GM23248 (cell line): Measurements from ENCODE around the gene FCRLB.

ENCODE experiments used
- EZH2 ChIP-seq: fragments of 200-600 bp; sonication (generic); IDR thresholded peaks from 2 replicates; pipeline ENCODE4 v1.6.1; 2018; ENCODE audit warnings: antibody characterized with exemption, mild to moderate bottlenecking; ENCODE audit not compliant: insufficient read depth, poor library complexity, severe bottlenecking
- EZH2phosphoT487 ChIP-seq: fragments of 200-600 bp; sonication (generic); IDR thresholded peaks from 2 replicates; pipeline ENCODE4 v1.6.1; 2018; ENCODE audit warnings: antibody characterized with exemption, moderate library complexity, mild to moderate bottlenecking, low read depth; ENCODE audit not compliant: insufficient read depth

GRCh38 chr1:161676441-161676840 is 44.9 kb upstream of the FCRLB start:
- TF ChIP-seq EZH2phosphoT487 = no peak
- TF ChIP-seq EZH2 = no peak
